GM18861 (cell line): ENCODE data around the gene MGMT.

ENCODE experiments used
- ATAC-seq: cut with Tn5 transposase; IDR thresholded peaks from one replicate; pipeline ENCODE4 v1.9.1; 2021; ENCODE audit not compliant: unreplicated experiment

The MGMT gene

DNA sequence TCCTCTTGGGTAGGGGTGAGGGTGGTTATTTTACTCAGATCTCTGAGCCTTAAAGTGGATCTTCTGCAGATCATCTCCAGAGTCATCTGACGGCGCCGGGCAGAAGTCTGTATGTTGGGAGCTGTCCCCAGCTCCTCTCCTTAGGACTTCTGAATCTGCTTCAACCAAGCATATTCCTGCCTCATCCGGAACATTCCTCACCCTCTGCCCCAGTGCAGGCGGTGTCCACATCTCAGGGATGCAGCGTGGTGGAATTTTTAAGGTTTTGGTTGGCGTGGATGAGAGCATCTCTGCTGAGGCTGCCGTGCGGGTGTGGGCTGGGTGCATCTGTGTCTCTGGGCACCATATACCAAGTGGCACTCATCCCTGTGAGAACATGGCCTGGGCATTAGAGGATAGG is 148.3 kb downstream of the MGMT start:
- no peak for ATAC-seq

DNA sequence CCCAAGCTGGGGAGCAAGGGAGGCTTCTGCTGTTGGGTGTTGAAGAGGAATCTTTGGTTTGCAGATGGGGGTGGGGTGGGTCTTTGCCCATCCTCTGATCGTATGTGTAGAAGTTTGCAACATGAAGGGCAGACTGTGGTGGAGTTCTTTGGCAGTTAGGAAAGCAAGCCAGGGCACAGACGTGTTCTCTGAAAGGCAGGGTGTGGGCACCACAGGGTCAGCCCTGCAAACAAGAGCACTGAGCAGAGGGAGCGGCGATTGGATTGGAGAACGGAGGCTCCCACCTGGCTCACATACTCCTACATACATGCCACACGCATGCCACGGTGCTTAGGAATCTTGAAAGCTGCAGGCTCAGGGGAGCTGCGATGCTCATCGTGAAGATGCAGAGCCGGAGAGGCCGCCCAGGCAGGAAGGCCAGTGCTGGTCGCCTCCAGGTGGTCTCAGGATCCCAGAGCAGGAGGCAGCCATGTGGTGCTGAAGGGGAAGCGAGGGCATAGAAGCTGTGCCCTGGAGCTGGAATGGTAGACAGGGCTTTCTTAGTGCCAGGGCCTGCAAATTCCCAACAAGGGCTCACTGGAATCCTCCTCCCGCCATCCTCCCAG is 149.0 kb downstream of the MGMT start:
- no peak for ATAC-seq

DNA sequence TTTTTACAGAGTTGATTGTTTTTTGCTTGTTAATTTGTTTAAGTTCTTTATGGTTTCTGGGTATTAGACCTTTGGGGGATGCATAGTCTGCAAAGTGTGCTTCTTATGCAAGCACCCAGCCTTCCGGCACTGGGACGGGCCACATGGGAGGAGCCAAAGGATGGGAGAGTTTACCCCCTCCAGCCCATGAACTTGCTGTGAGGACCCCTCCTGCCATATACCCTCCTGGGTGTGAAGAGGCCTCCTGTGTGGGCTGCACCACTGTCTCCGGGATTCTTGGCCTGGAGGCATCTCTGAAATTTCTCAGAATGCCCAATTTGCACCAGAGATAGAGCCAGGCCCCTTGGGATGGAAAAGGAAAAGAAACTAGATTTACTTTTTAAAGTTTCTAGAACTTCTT is 150.7 kb downstream of the MGMT start:
- no peak for ATAC-seq

DNA sequence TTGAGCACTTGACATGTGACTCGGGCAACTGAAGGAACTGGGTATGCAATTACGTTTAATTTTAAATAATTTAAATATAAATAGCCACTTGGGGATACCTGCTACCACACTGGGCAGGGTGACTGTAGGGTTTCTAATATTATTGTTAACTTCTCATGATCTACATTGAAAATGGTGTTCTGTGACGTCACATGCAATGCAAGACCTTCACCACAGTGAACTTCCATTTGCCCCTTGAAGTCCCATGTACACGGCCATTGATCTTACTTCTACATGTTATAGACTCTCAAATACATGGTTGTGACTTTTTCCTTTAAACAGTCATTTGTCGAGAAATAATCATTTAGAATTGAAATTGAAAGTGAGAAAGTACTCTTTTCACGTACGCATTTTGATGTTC is 154.0 kb downstream of the MGMT start:
- no peak for ATAC-seq

DNA sequence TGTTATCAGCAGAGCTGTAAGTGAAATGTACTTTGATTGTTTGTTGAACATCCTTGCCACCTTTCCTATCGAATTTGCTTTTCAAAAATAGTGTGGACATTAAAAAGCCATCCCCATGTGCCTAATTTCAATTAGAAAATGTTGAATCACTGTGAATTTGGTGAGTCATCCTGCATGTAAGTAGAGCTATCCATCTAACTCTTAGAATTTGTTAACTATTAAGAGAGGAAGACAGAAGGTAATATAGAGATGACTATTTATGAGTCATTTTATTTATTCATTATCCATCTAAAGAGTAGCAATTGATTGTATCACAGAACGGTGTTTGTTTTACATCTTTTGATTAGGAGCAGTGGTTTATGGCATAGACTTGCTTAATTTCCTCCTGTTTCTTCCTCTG is 154.7 kb downstream of the MGMT start:
- no peak for ATAC-seq

DNA sequence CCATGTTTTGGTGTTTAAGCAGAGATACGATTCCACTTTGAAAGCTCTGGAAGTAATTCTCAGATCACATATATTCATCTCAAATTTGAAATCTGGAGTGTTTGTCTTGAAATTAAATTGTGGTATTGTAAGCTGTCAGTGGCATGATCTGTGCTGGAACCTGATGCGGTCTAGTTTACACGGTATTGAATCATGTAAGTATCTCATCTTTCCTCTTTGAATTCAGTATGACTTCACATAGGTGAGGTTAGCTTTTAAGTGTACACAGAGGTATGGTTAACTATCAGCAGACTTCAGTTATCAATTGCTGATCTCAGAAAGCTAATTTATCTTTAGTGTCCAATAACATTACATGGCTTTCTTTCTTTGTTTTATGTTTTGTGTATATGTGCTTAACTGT is 155.2 kb downstream of the MGMT start:
- no peak for ATAC-seq

DNA sequence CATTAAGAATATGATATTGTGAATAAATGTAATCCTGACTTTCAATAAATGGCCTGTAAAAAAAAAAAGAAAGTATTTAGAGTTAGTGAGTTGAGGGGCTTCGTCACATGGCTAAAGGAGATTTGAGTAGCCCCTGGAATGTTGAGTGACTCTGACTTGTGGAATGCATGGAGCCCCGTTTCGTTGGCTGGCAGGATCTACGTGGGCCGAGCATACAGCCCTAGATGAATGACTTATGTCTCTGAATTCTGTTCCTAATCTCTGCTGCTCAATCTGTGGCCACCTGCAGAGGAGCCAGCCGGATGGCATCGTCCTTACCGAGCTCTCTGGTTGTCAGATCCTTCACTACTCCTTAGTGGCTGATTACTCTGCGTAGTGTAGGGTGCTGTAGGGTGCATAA is 155.7 kb downstream of the MGMT start:
- ATAC-seq, result no peak

DNA sequence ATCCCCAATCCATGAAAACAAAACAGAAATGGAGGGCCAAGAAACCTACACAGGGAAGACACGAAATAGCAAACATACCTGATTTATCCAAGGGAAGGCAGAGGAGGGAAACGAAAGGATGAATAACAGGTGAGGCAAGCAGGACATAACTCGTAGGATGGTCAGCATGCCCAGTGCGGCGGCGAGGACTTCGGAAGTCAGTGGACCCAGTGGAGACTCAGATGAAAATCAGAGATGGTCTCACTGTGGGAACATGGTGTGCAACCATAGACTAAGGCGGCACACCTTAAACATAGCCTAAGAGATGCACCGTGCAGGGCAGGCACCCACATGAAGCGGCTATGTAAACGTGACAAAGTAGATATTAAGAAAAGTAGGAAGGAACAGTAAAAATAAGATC is 157.5 kb downstream of the MGMT start:
- ATAC-seq, result no peak

DNA sequence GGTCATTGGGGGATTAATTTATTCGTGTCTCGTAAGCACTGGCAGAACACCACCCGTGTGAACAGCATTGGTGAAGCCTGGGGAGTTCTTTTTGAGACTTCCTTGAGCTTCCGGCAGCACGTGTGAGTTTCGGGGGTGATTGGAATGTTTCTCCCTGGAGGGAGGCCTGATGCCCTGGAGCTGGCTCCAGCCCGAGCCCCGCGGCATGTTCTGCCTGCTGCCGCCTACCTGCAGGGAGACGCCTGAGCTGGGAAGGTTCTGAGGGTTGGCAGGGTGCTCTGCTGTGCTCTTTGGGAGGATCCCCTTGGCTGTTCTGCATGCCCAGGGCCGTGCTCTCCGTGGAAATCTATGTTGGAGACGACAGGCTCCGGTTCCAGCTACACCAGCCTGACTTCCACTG is 159.3 kb downstream of the MGMT start:
- ATAC-seq, result no peak

DNA sequence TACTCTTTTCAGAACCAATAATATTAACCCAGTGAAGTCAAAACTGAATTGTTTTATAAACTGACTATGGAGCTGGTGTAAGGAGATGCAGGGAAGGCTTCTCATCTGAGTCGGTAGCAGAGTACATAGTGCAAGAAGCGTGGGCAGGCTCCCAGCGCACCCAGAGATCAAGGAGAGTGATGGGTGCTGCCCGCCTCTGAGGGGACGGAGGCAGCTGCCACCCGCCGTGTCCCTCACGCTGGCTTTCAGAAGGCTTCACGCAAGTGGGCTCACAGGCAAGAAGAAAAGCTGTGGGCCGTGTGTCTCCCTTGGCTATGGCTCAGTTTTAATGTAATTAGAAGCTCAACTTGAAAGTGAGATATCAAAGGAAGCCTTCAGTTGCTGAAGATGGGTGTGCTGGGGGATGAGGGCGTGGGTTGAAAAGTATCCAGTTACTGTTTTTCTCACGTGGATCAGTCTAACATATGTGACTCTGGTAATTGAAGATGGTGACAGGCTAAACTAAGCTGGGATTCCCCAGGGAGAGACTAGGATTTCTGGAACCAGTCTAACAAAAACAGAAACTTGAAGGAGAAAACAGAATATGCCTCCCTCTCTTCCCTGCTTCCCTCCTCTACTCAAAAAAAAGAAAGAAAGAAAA is 159.9 kb downstream of the MGMT start:
- ATAC-seq, result no peak

DNA sequence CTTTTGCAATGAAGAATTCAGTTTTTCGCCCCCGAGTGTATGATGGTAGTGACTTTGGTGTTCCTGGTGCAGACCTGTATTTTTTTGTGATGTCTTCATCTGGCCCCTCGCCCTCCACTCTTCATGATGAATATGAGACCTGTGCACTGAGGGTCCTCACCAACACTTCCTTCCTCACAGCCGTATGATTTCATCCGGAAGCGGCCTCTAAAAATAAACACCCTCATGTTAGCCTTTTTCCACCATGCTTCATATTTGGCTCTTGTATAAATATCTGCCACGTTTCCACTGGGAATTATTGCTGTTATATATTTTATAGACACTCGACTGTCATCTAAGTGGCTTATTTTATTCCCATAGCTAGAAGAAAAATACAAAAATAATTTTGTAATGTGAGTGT is 160.4 kb downstream of the MGMT start:
- ATAC-seq, result no peak

DNA sequence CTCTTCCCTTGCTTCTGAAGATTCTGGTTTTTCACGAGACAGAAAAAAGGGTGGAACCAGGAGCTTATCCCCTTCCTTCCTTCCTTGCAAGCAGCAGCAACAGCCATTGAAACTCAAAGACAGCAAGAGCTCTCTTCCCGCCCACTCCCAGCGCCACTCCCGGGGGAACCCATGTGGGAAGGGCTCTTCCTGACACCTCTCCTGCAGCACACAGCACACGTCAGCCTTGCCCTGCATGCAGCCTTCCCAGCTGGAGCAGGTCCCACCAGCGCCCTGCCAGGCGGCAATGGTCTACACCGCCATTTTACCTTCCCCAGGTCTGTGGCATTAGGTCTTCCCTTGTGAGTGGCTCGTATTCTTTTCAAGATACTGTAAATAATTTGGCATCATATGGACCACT is 161.8 kb downstream of the MGMT start:
- no peak for ATAC-seq

DNA sequence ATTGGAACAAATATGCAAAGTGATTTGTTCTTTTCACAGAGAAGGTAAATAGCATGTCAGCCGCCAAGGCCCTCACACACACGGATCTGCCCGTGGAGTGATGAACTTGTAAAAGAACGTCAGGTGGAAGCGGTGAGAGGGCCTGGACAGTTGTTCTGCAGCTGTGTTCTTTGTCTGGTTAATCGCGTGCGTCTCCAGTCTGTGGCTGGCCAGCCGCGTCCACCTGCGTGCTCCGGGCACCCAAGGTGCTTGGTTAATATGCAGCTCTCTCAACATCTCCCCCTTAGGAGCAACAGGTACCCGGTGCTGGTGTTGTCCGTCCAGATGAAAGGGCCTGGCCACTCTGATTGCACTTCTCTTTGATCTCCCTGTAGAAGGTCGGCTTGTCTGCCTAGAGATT is 162.9 kb downstream of the MGMT start:
- ATAC-seq, result no peak

DNA sequence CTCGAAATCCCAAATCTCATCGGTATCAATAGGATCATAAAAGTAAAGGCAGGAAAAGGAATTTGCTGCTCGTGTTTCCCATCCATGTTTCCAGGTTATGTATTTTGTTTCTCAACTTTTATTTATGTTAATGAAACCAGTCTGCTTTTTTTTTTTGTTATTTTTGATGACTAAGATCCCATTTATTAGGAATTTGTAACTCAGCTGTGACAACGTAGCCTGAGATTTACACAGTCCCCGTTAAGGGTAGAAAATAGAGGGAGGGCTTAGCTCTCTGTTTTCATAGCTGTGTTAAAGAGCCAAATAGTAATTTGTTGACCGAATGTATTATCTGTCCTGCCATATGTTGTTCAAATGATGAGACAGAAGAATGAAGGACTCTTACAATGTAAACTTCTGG is 164.0 kb downstream of the MGMT start:
- ATAC-seq, result no peak

DNA sequence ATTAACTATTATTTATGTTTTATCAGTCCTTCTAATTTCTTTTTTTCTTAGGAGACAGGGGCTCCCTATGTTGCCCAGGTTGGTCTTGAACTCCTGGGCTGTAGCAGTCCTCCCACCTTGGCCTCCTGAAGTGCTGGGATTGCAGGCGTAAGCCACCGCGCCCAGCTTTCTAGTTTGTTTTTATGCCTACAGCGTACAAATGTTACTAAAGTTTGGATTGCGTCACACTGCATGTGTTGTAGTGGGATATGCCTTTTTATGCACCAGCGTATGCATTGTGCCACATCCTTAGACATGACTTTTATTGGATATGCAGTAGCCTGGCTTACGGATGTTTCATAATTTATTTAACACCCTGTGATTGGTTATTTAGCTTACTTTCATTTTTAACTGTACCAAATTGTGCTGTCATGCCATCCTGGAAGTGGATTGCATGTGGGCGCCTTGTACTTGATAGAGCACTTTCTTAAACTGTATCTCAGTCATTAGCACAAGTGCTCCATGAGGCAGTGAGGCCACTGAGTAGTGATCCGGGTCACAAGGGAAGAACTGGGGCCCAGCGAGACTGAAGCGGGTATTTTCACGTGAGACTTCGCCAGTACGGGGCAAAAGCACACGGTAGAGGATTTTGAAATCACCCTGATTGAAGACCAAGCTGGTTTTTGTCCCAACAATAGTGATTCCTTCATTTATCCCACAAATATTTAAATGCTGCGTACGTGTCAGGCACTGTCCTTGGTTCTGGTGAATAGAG is 165.0 kb downstream of the MGMT start:
- ATAC-seq, result no peak

DNA sequence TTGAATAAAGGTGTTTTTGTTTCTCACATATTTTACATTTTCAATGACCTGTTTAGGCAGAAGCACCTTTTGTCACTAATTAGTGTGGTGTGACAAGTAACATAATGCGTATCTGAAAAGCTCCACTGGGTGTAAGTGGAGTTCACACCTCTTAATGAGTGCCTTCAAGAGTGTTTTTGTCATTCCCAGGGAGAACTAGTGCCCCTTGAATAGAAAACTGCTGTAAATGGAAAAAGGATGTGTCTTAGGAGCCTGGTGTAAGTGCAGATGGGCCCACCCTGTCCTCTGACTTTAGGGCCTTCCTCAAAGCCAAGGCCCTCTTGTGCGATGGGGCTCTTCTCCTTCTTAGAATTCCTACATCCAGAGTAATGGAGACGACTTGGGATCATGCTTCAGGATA is 170.0 kb downstream of the MGMT start:
- ATAC-seq, result no peak

DNA sequence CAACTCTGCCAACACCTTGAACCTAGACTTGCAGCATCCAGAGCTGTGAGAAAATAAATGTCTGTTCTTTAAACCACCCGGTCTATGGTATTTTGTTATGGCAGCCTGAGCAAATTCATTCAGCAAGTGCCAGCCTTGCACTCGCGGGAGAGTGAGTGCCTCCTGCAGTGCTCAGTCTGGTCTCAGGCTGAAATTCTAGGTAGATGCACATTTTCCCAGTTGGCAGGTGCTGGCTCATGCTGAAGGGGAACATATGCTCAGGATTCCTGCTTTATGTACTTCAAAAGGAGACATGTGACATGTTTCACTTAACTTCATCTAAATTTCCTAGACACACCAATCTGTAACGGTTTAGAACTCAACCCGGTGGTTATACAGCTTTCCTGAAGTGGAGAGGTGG is 170.8 kb downstream of the MGMT start:
- no peak for ATAC-seq

DNA sequence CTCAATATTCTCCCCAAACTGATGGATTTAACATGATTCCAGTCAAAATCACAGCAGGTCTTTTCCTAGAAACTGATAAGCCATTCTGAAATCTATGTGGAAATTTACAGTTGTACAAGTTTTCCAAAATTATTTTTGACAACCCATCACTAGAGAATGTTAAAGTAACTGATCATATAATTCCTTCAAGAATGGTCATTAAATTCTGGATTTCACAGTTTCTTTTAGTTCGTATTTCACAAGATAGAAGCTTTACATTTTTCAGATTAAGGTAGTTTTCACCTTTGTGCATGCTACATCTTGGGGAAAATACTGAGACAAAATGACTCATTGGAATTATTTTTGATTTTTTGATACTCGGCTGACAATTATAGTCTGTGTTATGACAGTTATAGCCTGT is 174.3 kb downstream of the MGMT start:
- ATAC-seq, result no peak

DNA sequence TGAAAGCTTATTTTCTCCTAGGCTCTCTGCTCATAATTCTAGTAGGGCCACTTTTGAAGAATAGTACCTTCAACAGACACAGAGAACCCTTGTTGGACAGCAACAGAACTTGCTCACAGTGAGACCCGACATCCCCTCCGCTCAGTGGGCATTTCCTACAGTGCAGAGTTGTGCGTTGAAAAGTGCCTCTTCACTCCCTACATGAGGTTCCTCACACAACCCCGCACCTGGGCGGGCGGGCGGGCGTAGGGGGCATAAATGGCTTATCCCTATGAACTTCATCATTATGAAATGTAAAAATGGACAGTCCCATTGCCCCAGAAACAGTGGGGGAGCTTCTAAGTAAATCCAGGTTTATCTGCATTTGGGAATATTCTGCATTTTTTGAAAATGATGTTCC is 174.9 kb downstream of the MGMT start:
- no peak for ATAC-seq

DNA sequence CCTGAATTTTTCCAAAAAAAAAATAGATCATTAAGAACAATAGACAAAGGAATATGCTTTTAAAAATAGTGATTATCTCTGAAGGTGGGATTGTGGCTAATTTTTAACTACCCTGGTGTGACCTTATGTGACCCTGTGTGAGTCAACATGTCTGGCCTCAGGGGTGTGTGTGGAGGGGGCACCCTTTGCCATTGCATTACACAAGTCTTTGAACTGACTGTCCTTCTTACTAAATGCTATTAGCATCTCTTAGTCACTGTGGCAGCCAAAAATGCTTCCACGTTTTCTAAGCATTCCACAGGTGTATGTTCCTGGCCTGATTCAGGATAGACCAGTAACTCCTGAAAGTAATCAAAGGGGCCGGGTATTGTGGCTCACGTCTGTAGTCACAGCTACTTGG is 175.4 kb downstream of the MGMT start:
- no peak for ATAC-seq

DNA sequence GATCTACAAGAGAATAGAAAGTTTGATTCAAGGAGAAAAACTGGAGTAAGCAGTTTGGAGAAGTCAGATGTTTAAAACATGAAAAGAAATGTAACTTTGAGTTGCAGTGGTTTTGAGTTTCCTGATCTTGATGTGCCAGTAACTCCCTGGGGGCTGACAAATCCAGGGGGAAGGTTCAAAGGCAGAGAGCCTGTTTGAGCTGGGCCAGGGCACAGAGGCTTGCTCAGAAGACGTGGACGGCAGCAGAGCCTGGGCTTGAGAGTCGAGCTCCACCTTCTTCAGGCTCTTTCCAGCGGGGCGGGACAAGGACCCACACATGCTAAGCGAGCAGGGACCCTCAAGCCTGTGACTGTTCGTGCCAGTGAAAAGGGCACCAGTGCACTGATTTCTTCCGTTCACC is 176.2 kb downstream of the MGMT start:
- ATAC-seq, result no peak

DNA sequence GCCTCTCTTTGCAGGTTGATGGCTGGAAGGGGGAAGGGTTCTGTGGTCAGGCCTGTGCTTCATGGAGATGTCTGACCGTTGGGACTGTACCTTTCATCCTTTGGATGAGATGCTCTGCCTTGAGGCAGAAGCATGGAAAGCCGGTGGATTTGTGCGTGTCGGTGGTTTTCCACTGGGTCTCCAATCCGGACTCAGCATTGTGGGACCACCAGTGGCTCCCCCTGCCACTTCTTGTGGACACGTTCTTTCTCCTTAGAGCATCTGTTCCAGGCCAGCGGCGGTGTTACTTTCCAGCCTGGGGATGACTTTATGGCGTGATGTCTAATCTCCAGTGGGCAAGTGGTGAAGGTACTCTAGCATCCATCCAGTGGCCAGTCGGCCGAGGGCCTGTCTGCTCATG is 178.4 kb downstream of the MGMT start:
- ATAC-seq, result no peak

DNA sequence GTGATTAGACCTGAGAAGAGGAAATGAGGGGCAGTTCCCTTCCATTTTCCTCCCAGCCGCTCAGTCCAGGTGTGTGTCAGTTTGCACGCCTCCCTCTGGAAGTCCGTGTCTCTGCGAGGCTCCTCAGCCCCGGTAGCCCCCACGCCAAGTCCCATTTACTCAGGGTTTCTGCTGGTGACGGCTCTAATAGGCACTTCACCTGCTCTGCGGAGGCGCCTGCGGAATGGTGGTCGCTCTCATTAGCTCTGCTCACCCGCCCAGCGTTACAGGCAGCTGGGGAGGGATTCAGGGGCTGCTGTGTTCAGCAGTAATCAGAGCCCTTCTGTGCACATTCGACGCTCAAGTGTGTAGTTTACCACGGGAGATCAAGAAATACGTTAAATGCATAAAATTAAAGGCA is 179.9 kb downstream of the MGMT start:
- no peak for ATAC-seq
